Measurements from ENCODE around the gene SLC6A18.

- TF ChIP-seq POLR2A (IDR thresholded peaks at IDR 0.05) (no peak), CTCF (IDR thresholded peaks at IDR 0.05) (no peak), POLR2AphosphoS5 (IDR thresholded peaks at IDR 0.05; ENCODE audit: insufficient read depth in 1 of 2, low read depth in 1 of 2) (no peak)
Observed at GRCh38 chr5:1265026-1265425, 39.8 kb downstream of the SLC6A18 start.

All from vagina (tissue), 2 donors.